IMR-90 (cell line): ENCODE measurements around the gene PIAS1. TPM values are rescaled to one million over a fixed set of nuclear protein-coding genes. Genes with fewer than 3 reads are reported as not detected.

ENCODE experiments used
- ATAC-seq: fragments of 200-7000 bp; cut with Tn5 transposase; 2 replicates; pipeline ENCODE4 v1.9.1; 2020; ENCODE audit warnings: low read depth, mild to moderate bottlenecking, moderate library complexity
- BruUV-seq: library from RNA; stranded (reverse); fragments of 400-500 nt; replicated peaks from 2 replicates; lab custom pipeline; 2021; lab: Mats Ljungman, UMichigan
- CTCF ChIA-PET: fragments of 300-600 bp; formaldehyde crosslinking; extraction: SDS; loops from one replicate; lab custom pipeline; 2021; ENCODE audit warnings: antibody characterized with exemption; lab: Yijun Ruan, JAX
- POLR2A ChIA-PET: fragments of 300-600 bp; sonication (Branson Sonifier 250); formaldehyde crosslinking; loops from one replicate; lab custom pipeline; 2022; ENCODE audit warnings: antibody characterized with exemption; ENCODE audit not compliant: unreplicated experiment; lab: Charles Lee
- DNase-seq: peaks from one replicate; pipeline ENCODE4 v3.0.0; 2013
- H2AFZ ChIP-seq: replicated peaks from 2 replicates; pipeline ENCODE3; 2013; ENCODE audit warnings: low read length, mild to moderate bottlenecking; ENCODE audit not compliant: poor library complexity
- H2AK5ac ChIP-seq: 2 replicates; pipeline ENCODE4 v1.6.1; 2013; ENCODE audit warnings: low read depth, low read length, inconsistent platforms
- H2AK9ac ChIP-seq: replicated peaks from 2 replicates; pipeline ENCODE3; 2013; ENCODE audit warnings: mild to moderate bottlenecking, low read depth, low read length, moderate library complexity; ENCODE audit not compliant: poor library complexity
- H2BK120ac ChIP-seq: 2 replicates; pipeline ENCODE4 v1.6.1; 2013; ENCODE audit warnings: low read depth, low read length, inconsistent platforms
- H2BK15ac ChIP-seq: 3 replicates; pipeline ENCODE4 v1.6.1; 2013; ENCODE audit warnings: low read depth, low read length, inconsistent platforms
- H2BK20ac ChIP-seq: 2 replicates; pipeline ENCODE4 v1.6.1; 2013; ENCODE audit warnings: low read depth, mild to moderate bottlenecking, inconsistent platforms, low read length, moderate library complexity
- H2BK5ac ChIP-seq: 2 replicates; pipeline ENCODE4 v1.6.1; 2013; ENCODE audit warnings: mild to moderate bottlenecking, low read depth, low read length, inconsistent platforms; ENCODE audit not compliant: poor library complexity, severe bottlenecking
- H3K14ac ChIP-seq: replicated peaks from 2 replicates; pipeline ENCODE4 v1.6.1; 2013; ENCODE audit warnings: low read depth, low read length, inconsistent platforms
- H3K18ac ChIP-seq: 2 replicates; pipeline ENCODE4 v1.6.1; 2013; ENCODE audit warnings: low read depth, low read length, control low read depth
- H3K23ac ChIP-seq: 2 replicates; pipeline ENCODE4 v1.6.1; 2013; ENCODE audit warnings: low read depth, low read length, inconsistent platforms
- H3K27ac ChIP-seq: 2 replicates; pipeline ENCODE4 v1.5.1; 2013; ENCODE audit warnings: mild to moderate bottlenecking, control low read depth, low read length; ENCODE audit not compliant: insufficient read depth
- H3K27me3 ChIP-seq: 2 replicates; pipeline ENCODE4 v1.6.1; 2013; ENCODE audit warnings: low read length; ENCODE audit not compliant: control insufficient read depth, insufficient read depth
- H3K36me3 ChIP-seq: 2 replicates; pipeline ENCODE4 v1.6.1; 2013; ENCODE audit warnings: low read length, mixed read lengths; ENCODE audit not compliant: control insufficient read depth, insufficient read depth
- H3K4ac ChIP-seq: 2 replicates; pipeline ENCODE4 v1.6.1; 2013; ENCODE audit warnings: low read depth, low read length, inconsistent platforms
- H3K4me1 ChIP-seq: 2 replicates; pipeline ENCODE4 v1.6.1; 2013; ENCODE audit warnings: low read length, mixed read lengths; ENCODE audit not compliant: control insufficient read depth, insufficient read depth
- H3K4me2 ChIP-seq: 2 replicates; pipeline ENCODE4 v1.6.1; 2013; ENCODE audit warnings: low read depth, mild to moderate bottlenecking, control low read depth, low read length, moderate library complexity
- H3K4me3 ChIP-seq: 2 replicates; pipeline ENCODE4 v1.5.1; 2013; ENCODE audit warnings: low read depth, mild to moderate bottlenecking, control low read depth, low read length, moderate library complexity; ENCODE audit not compliant: insufficient read depth
- H3K56ac ChIP-seq: 2 replicates; pipeline ENCODE4 v1.6.1; 2013; ENCODE audit warnings: low read length, inconsistent platforms; ENCODE audit not compliant: insufficient read depth; ENCODE audit errors: extremely low read depth
- H3K79me1 ChIP-seq, 2 experiments: 2 replicates each; pipeline ENCODE4 v1.6.1; 2013; ENCODE audit warnings: low read length in 2 of 2, inconsistent platforms in 1 of 2, low read depth in 1 of 2
- H3K9ac ChIP-seq: 2 replicates; pipeline ENCODE4 v1.6.1; 2013; ENCODE audit warnings: low read depth, low read length, control low read depth
- H3K9me1 ChIP-seq: 2 replicates; pipeline ENCODE4 v1.6.1; 2013; ENCODE audit warnings: low read length, inconsistent platforms; ENCODE audit not compliant: insufficient read depth
- H3K9me3 ChIP-seq: 2 replicates; pipeline ENCODE4 v1.6.1; 2013; ENCODE audit warnings: low read length; ENCODE audit not compliant: control insufficient read depth, insufficient read depth
- H4K20me1 ChIP-seq: 2 replicates; pipeline ENCODE4 v1.6.1; 2013; ENCODE audit warnings: low read length, inconsistent platforms; ENCODE audit not compliant: insufficient read depth
- H4K5ac ChIP-seq: 2 replicates; pipeline ENCODE4 v1.6.1; 2013; ENCODE audit warnings: mild to moderate bottlenecking, low read depth, low read length, control low read depth
- H4K8ac ChIP-seq, 2 experiments: 2 replicates each; pipeline ENCODE4 v1.6.1; 2013; ENCODE audit warnings: low read depth in 2 of 2, low read length in 2 of 2, control low read depth in 1 of 2, inconsistent platforms in 1 of 2
- H4K91ac ChIP-seq: 2 replicates; pipeline ENCODE4 v1.6.1; 2013; ENCODE audit warnings: low read depth, low read length, inconsistent platforms; ENCODE audit not compliant: insufficient read depth
- BHLHE40 ChIP-seq: fragments of 150-350 bp; IDR thresholded peaks from 2 replicates; pipeline ENCODE4 v1.6.1; 2016; ENCODE audit warnings: mild to moderate bottlenecking, low read depth, low read length
- CEBPB ChIP-seq: IDR thresholded peaks from 2 replicates; pipeline ENCODE4 v1.6.1; 2012; ENCODE audit warnings: low read depth, low read length, improper control_type of control experiment
- CHD1 ChIP-seq: IDR thresholded peaks from 2 replicates; pipeline ENCODE4 v1.6.1; 2012; ENCODE audit warnings: low read depth, low read length, improper control_type of control experiment
- ELK1 ChIP-seq: fragments of 150-350 bp; IDR thresholded peaks from 2 replicates; pipeline ENCODE4 v1.6.1; 2016; ENCODE audit warnings: low read depth, mild to moderate bottlenecking, low read length, moderate library complexity, borderline replicate concordance
- FOS ChIP-seq: fragments of 150-350 bp; IDR thresholded peaks from 2 replicates; pipeline ENCODE4 v1.6.1; 2016; ENCODE audit warnings: low read depth, low read length
- MAZ ChIP-seq: IDR thresholded peaks from 2 replicates; pipeline ENCODE4 v1.6.1; 2012; ENCODE audit warnings: low read depth, mild to moderate bottlenecking, low read length, improper control_type of control experiment, moderate library complexity, borderline replicate concordance
- MXI1 ChIP-seq: IDR thresholded peaks from 2 replicates; pipeline ENCODE4 v1.6.1; 2012; ENCODE audit warnings: low read depth, mild to moderate bottlenecking, low read length, moderate library complexity, borderline replicate concordance
- NFE2L2 ChIP-seq: fragments of 150-350 bp; IDR thresholded peaks from 2 replicates; pipeline ENCODE4 v1.6.1; 2016; ENCODE audit warnings: low read depth, mild to moderate bottlenecking, low read length
- POLR2A ChIP-seq: IDR thresholded peaks from 2 replicates; pipeline ENCODE4 v1.6.1; 2012; ENCODE audit warnings: mild to moderate bottlenecking, low read depth, low read length
- RAD21 ChIP-seq: IDR thresholded peaks from 2 replicates; pipeline ENCODE4 v1.6.1; 2012; ENCODE audit warnings: low read length, improper control_type of control experiment
- RFX5 ChIP-seq: IDR thresholded peaks from 2 replicates; pipeline ENCODE4 v1.8.0; 2012; ENCODE audit warnings: low read depth, mild to moderate bottlenecking, low read length, moderate library complexity
- SMC3 ChIP-seq: fragments of 150-350 bp; IDR thresholded peaks from 2 replicates; pipeline ENCODE4 v1.6.1; 2016; ENCODE audit warnings: low read depth, mild to moderate bottlenecking, antibody characterized with exemption, low read length, moderate library complexity
- WGBS, 2 experiments: methylation state at CpG; one replicate each; pipeline versions ENCODE4 v1.1.5 to v1.1.7; 2013; ENCODE audit warnings: missing lambda C conversion rate in 2 of 2; ENCODE audit not compliant: insufficient read length in 1 of 2; ENCODE audit errors: extremely low coverage in 2 of 2; 5-methylcytosine and 5-hydroxymethylcytosine counted together
- dilution Hi-C: fragments of 300-500 bp; cut with HindIII; formaldehyde crosslinking; loops from one replicate; pipeline ENCODE4 v1.14.3; 2018; ENCODE audit warnings: low sequenced_read_pairs; ENCODE audit not compliant: unreplicated experiment
- in situ Hi-C: fragments of 300-500 bp; cut with MboI; formaldehyde crosslinking; loops from 3 replicates; pipeline ENCODE4 v1.14.3; 2019; ENCODE audit warnings: low sequenced_read_pairs, inconsistent platforms, mixed read lengths
- intact Hi-C: fragments of 100-400 bp; cut with micrococcal nuclease; formaldehyde crosslinking; loops from 2 replicates; pipeline ENCODE4 v1.10.0; 2022
- polyA plus RNA-seq, 3 experiments: library from polyadenylated mRNA; depleted of rRNA; stranded (reverse); fragments of >200 nt; gene quantifications; 2 replicates each; pipeline ENCODE4 v1.2.3, GENCODE V29; 2012; ENCODE audit warnings: low replicate concordance in 1 of 3
- total RNA-seq: library from RNA; depleted of rRNA; stranded (reverse); fragments of >200 nt; gene quantifications from 2 replicates; pipeline ENCODE4 v1.2.3, GENCODE V29; 2012
- TF ChIP-seq, protein P1 (sequence below): conservative IDR thresholded peaks from 2 replicates; pipeline ENCODE4 v1.5.1; 2012; ENCODE audit warnings: mild to moderate bottlenecking, low read depth, low read length, improper control_type of control experiment
- TF ChIP-seq, protein P2 (sequence below): fragments of 150-350 bp; IDR thresholded peaks from 2 replicates; pipeline ENCODE4 v1.6.1; 2017; ENCODE audit warnings: mild to moderate bottlenecking, antibody characterized with exemption, low read length, low read depth

The PIAS1 gene
- total and polyA plus RNA-seq, 2 of the 4 experiments (the other 2 are of a cell fraction), result 20.0 to 63.6 TPM

GRCh38 chr15:68098465-68098864, 44.4 kb downstream of the PIAS1 start:
- peaks cover 5% of the 10 kb centered on the region for H3K4me1 ChIP-seq
- no peak overlapping the region for H3K4me2 ChIP-seq
- H4K8ac ChIP-seq, result no peak overlapping the region
- H3K27me3 ChIP-seq, result no peaks in the 10 kb centered on the region
- H2BK120ac ChIP-seq, result no peak overlapping the region
- ChIA-PET CTCF (no interaction called here), POLR2A (no interaction called here)
- H3K9ac ChIP-seq, result no peak overlapping the region
- H3K79me1 ChIP-seq, result peaks cover 22 to 48% of the 10 kb centered on the region in 2 experiments
- H4K91ac ChIP-seq, result no peak overlapping the region
- in situ Hi-C loops (no loop called here), intact Hi-C loops (no loop called here), dilution Hi-C loops (no loop called here)
- WGBS, 2 experiments, result no CpG with 5 or more reads among the region's 1 CpG
- no peak overlapping the region for H3K4me3 ChIP-seq
- H3K23ac ChIP-seq, result no peak overlapping the region
- H3K14ac ChIP-seq, result no peak overlapping the region
- BruUV-seq, result no TSS peak
- H2BK15ac ChIP-seq, result no peak overlapping the region
- H2BK5ac ChIP-seq, result no peak overlapping the region
- H4K5ac ChIP-seq, result no peak overlapping the region
- H2AK5ac ChIP-seq, result no peak overlapping the region
- ATAC-seq (no peak), DNase-seq (no peak)
- H2AK9ac ChIP-seq, result no peak overlapping the region
- no peak overlapping the region for H3K27ac ChIP-seq
- peaks cover 12% of the 10 kb centered on the region for H3K36me3 ChIP-seq
- 0 out of 2 replicates have a peak, but pooled peaks cover 5% of the 10 kb centered on the region for H3K9me1 ChIP-seq
- no peak overlapping the region for H3K4ac ChIP-seq
- TF ChIP-seq POLR2A (no peak), RFX5 (no peak), BHLHE40 (no peak), FOS (no peak), CEBPB (no peak), MAZ (no peak), SMC3 (no peak), ELK1 (no peak), CHD1 (no peak), RAD21 (no peak), NFE2L2 (no peak), MXI1 (no peak)
- TF ChIP-seq, protein P1, sequence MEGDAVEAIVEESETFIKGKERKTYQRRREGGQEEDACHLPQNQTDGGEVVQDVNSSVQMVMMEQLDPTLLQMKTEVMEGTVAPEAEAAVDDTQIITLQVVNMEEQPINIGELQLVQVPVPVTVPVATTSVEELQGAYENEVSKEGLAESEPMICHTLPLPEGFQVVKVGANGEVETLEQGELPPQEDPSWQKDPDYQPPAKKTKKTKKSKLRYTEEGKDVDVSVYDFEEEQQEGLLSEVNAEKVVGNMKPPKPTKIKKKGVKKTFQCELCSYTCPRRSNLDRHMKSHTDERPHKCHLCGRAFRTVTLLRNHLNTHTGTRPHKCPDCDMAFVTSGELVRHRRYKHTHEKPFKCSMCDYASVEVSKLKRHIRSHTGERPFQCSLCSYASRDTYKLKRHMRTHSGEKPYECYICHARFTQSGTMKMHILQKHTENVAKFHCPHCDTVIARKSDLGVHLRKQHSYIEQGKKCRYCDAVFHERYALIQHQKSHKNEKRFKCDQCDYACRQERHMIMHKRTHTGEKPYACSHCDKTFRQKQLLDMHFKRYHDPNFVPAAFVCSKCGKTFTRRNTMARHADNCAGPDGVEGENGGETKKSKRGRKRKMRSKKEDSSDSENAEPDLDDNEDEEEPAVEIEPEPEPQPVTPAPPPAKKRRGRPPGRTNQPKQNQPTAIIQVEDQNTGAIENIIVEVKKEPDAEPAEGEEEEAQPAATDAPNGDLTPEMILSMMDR, result no peak
- TF ChIP-seq, protein P2, sequence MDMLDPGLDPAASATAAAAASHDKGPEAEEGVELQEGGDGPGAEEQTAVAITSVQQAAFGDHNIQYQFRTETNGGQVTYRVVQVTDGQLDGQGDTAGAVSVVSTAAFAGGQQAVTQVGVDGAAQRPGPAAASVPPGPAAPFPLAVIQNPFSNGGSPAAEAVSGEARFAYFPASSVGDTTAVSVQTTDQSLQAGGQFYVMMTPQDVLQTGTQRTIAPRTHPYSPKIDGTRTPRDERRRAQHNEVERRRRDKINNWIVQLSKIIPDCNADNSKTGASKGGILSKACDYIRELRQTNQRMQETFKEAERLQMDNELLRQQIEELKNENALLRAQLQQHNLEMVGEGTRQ, result no peak
- H2AFZ ChIP-seq, result no peak overlapping the region
- H3K9me3 ChIP-seq, result no peaks in the 10 kb centered on the region
- H4K20me1 ChIP-seq, result peaks cover 14% of the 10 kb centered on the region; the same call in 1 of the 2 replicates
- no peak overlapping the region for H3K56ac ChIP-seq
- H3K18ac ChIP-seq, result no peak overlapping the region
- no peak overlapping the region for H2BK20ac ChIP-seq
